ENCODE data around the gene ZSWIM9.

GRCh38 chr19:48186541-48186991 is 16.1 kb downstream of the ZSWIM9 start:
- TF ChIP-seq, protein P1, sequence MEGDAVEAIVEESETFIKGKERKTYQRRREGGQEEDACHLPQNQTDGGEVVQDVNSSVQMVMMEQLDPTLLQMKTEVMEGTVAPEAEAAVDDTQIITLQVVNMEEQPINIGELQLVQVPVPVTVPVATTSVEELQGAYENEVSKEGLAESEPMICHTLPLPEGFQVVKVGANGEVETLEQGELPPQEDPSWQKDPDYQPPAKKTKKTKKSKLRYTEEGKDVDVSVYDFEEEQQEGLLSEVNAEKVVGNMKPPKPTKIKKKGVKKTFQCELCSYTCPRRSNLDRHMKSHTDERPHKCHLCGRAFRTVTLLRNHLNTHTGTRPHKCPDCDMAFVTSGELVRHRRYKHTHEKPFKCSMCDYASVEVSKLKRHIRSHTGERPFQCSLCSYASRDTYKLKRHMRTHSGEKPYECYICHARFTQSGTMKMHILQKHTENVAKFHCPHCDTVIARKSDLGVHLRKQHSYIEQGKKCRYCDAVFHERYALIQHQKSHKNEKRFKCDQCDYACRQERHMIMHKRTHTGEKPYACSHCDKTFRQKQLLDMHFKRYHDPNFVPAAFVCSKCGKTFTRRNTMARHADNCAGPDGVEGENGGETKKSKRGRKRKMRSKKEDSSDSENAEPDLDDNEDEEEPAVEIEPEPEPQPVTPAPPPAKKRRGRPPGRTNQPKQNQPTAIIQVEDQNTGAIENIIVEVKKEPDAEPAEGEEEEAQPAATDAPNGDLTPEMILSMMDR (IDR thresholded peaks at IDR 0.05), result no peak
- TF ChIP-seq EZH2 (IDR thresholded peaks at IDR 0.05) (no peak), EZH2phosphoT487 (IDR thresholded peaks at IDR 0.05) (no peak)
